Immature natural killer cell (primary cell): ENCODE results near the gene GDNF. TPM values are rescaled to one million over a fixed set of nuclear protein-coding genes. Genes with fewer than 3 reads are reported as not detected.
"Not testable (repeated sequence)": the region's sequence is repeated elsewhere in the genome, so short reads cannot be mapped to it uniquely, and the experiment has no call there.

Experiments used
- DNase-seq, 3 donors: peaks; one replicate each; pipeline ENCODE4 v3.0.0; 2022; ENCODE audit warnings: mixed read lengths in 1 of 3
- H3K27ac Mint-ChIP-seq, 6 donors: one replicate each; pipeline ENCODE4 v1.8.0; 2020; ENCODE audit warnings: mixed read lengths in 6 of 6, mild to moderate bottlenecking in 5 of 6, inconsistent platforms in 4 of 6, moderate library complexity in 3 of 6
- H3K27me3 Mint-ChIP-seq, 3 donors: one replicate each; pipeline ENCODE4 v1.8.0; 2020 to 2021; ENCODE audit warnings: low read depth in 3 of 3, mild to moderate bottlenecking in 3 of 3, mixed read lengths in 3 of 3, moderate library complexity in 3 of 3, inconsistent platforms in 1 of 3
- H3K36me3 Mint-ChIP-seq, 3 donors: one replicate each; pipeline ENCODE4 v1.8.0; 2020; ENCODE audit warnings: mixed read lengths in 3 of 3, inconsistent platforms in 2 of 3, mild to moderate bottlenecking in 2 of 3
- H3K4me1 Mint-ChIP-seq, 2 donors: one replicate each; pipeline ENCODE4 v1.8.0; 2020; ENCODE audit warnings: inconsistent platforms in 2 of 2, mild to moderate bottlenecking in 2 of 2, mixed read lengths in 2 of 2, moderate library complexity in 1 of 2
- H3K4me3 Mint-ChIP-seq, 5 donors: one replicate each; pipeline ENCODE4 v1.8.0; 2020; ENCODE audit warnings: mild to moderate bottlenecking in 5 of 5, mixed read lengths in 5 of 5, inconsistent platforms in 3 of 5, moderate library complexity in 3 of 5
- H3K9me3 Mint-ChIP-seq, 6 donors: one replicate each; pipeline ENCODE4 v1.8.0; 2020; ENCODE audit warnings: mild to moderate bottlenecking in 6 of 6, mixed read lengths in 6 of 6, inconsistent platforms in 4 of 6, moderate library complexity in 3 of 6
- polyA plus RNA-seq, 3 donors: library from polyadenylated mRNA; unstranded; fragments of 300-500 nt; fragmentation: Illumina TruSeq; gene quantifications; one replicate each; pipeline ENCODE4 v1.2.3, GENCODE V29; 2021

GDNF gene
- polyA plus RNA-seq, 3 donors from 2014 or later, result not detected

DNA sequence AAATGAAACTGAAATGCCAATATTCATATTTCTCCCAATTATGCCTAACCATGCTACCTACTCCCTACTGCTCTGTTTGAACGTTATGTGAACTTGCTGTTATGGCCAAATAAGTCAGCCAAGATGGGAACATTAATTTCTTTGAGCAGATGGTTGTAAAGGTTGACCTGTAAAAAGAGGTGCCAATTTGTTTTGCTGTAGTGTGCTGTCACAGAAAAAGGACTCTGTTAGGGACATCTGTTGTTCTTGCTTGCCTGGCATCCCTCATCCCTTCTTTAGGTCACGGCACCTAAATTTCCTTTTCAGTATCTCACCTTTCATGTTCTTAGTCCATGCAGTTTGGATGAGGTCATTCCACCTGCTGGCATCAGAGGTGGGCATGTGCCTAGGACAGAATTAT lies 35.4 kb downstream of the GDNF start:
- Mint-ChIP-seq H3K36me3 (no peaks in the 10 kb centered on the region), H3K4me3 (no peak overlapping the region), H3K9me3 (peaks cover 0 to 5% (median 0%) of the 10 kb centered on the region in 6 donors), H3K27me3 (peaks cover 1 to 4% (median 3%) of the 10 kb centered on the region in 3 donors), H3K27ac (no peak overlapping the region), H3K4me1 (no peaks in the 10 kb centered on the region)
- DNase-seq, result no peak

DNA sequence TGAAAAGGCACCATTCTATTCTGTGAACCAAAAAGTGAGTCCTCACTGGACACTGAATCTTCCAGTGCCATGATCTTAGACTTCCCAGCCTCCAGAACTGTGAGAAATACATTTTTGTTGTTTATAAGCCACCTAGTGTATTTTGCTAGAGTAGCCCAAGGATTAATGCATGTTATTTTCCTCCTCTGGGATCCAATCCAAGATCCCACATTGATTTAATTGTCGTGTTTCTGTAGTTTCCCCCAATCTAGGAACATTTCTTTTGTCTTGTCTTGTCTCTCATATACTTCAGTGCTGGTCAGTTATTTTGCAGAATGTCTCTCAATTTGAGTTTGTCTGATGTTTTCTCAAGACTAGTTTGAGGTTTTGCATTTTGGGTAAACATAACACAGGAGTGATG lies 36.4 kb downstream of the GDNF start:
- H3K4me3 Mint-ChIP-seq, result no peak overlapping the region
- H3K9me3 Mint-ChIP-seq, result peaks cover 0 to 5% (median 0%) of the 10 kb centered on the region in 6 donors
- no peak for DNase-seq
- no peak overlapping the region for H3K27ac Mint-ChIP-seq
- H3K4me1 Mint-ChIP-seq, result no peaks in the 10 kb centered on the region
- peaks cover 1 to 7% (median 5%) of the 10 kb centered on the region in 3 donors for H3K27me3 Mint-ChIP-seq
- no peaks in the 10 kb centered on the region for H3K36me3 Mint-ChIP-seq

DNA sequence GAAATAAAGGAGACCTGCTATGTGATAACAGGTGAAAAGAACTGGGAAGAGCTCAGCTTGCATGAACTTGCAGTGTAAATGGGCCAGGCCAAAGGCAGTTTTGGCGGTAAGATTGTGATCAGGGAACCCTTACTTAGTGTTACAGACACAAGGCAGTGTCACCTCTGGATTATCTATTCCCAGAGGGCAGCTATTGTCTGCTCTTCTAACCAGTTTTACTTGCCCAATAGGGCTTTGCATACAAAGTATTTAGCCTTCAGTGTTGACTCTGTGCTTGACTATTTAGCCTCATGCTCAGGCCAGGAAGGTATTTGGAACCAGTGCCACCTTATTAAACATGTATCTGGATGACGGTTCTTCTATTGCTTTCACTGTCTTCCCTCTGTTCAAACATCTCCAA lies 38.3 kb downstream of the GDNF start:
- Mint-ChIP-seq H3K4me3 (no peak overlapping the region), H3K36me3 (no peaks in the 10 kb centered on the region)

DNA sequence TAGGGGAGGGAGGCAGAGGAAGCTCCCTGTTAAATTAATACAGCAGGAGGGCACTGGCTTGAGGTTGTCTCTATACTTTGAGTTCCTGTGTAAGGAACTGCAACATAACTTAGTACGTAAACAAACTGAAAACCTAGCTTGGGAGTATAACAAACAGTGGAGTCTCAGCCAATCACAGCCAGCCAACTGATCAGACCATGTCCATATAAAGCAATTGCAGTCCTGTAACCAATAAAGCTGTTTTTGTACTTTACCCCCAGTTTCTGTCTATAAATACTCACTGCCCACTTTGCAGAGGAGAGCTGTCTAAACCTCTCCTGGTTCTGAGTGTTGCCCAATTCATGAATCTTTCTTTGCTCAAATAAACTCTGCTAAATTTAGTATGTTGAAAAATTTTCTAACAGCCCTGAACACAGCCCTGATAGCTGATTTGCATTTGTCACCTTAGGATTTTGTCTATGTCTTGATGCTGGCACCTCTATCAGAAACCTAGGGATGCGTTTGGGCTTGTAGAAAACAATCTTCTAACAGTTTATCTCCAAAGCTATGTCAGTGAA lies 39.9 kb downstream of the GDNF start:
- Mint-ChIP-seq H3K27ac (no peak overlapping the region), H3K27me3 (peaks cover 1 to 8% (median 7%) of the 10 kb centered on the region in 3 donors)

More for the DNA sequence above, 38.3 kb downstream of the GDNF start:
- Mint-ChIP-seq H3K27me3 (peaks cover 1 to 7% (median 5%) of the 10 kb centered on the region in 3 donors), H3K27ac (no peak overlapping the region), H3K9me3 (peaks cover 0 to 14% (median 0%) of the 10 kb centered on the region in 6 donors), H3K4me1 (no peaks in the 10 kb centered on the region)
- DNase-seq, result no peak

DNA sequence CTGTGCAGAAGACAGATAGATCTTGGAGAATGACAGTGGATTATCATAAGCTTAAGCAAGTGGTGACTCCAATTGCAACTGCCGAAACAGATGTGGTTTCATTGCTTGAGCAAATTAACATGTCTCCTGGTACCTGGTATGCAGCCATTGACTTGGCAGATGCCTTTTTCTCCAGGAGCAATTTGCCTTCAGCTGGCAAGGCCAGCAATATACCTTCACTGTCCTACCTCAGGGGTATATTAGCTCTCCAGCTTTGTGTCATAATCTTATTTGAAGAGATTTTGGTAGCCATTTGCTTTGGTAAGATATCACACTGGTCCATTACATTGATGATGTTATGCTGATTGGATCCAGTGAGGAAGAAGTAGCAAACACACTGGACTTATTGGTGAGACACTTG lies 43.4 kb downstream of the GDNF start:
- not testable (repeated sequence) for H3K27me3 Mint-ChIP-seq, H3K27ac Mint-ChIP-seq, H3K4me3 Mint-ChIP-seq, DNase-seq, H3K36me3 Mint-ChIP-seq, H3K4me1 Mint-ChIP-seq
- H3K9me3 Mint-ChIP-seq, result peaks cover 9 to 24% (median 13%) of the 10 kb centered on the region in 6 donors

More for the DNA sequence above, 39.9 kb downstream of the GDNF start:
- no peaks in the 10 kb centered on the region for H3K36me3 Mint-ChIP-seq
- H3K4me1 Mint-ChIP-seq, result no peaks in the 10 kb centered on the region
- peaks cover 0 to 19% (median 6%) of the 10 kb centered on the region in 6 donors for H3K9me3 Mint-ChIP-seq
- no peak for DNase-seq
- no peak overlapping the region for H3K4me3 Mint-ChIP-seq

DNA sequence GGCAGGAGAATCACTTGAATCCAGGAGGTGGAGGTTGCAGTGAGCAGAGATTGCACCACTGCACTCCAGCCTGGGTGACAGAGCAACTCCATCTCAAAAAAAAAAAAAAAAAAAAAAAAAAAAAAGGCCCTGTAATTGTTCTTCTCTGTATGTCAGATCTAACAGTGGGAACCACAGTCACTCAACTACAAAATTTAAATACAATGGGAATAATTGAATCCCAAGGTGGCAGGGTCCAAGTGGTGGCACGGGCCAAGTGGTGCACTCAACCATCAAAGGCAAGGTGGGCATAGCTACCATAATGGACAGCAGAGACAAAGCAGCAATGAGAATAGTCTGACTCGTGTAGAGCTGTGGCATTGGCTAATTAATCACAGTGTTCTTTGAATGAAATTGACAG lies 44.5 kb downstream of the GDNF start:
- H3K9me3 Mint-ChIP-seq, result peaks cover 9 to 24% (median 13%) of the 10 kb centered on the region in 6 donors
- not testable (repeated sequence) for H3K27me3 Mint-ChIP-seq, H3K36me3 Mint-ChIP-seq, H3K4me3 Mint-ChIP-seq, DNase-seq, H3K27ac Mint-ChIP-seq, H3K4me1 Mint-ChIP-seq

DNA sequence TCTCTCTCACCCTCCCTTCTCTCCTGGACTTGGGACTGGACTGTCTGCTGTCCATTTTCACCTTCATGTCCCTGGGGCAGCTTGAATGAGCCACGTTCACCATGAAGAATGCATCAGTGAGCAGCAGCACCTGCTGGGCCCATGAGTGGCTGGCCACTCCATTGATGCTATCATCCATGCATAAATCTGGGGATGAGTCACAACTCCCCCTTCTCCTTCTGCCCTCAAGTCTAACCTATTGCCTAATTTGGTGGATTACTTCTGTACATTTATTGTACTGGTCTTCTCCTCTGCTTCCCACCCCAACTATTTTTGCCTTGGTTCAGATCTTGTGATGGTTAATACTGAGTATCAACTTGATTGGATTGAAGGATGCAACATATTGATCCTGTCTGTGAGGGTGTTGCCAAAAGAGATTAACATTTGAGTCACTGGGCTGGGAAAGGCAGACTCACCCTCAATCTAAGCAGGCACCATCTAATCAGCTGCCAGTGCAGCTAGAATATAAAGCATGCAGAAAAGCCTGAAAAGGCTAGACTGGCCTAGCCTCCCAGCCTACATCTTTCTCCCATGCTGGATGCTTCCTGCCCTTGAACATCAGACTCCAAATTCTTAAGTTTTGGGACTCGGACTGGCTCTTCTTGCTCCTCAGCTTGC lies 46.7 kb downstream of the GDNF start:
- no peak overlapping the region for H3K4me3 Mint-ChIP-seq
- H3K27ac Mint-ChIP-seq, result no peak overlapping the region
- no peaks in the 10 kb centered on the region for H3K36me3 Mint-ChIP-seq
- no peak for DNase-seq
- no peaks in the 10 kb centered on the region for H3K4me1 Mint-ChIP-seq
- peaks cover 3 to 11% (median 4%) of the 10 kb centered on the region in 3 donors for H3K27me3 Mint-ChIP-seq
- peaks cover 9 to 22% (median 13%) of the 10 kb centered on the region in 6 donors for H3K9me3 Mint-ChIP-seq

DNA sequence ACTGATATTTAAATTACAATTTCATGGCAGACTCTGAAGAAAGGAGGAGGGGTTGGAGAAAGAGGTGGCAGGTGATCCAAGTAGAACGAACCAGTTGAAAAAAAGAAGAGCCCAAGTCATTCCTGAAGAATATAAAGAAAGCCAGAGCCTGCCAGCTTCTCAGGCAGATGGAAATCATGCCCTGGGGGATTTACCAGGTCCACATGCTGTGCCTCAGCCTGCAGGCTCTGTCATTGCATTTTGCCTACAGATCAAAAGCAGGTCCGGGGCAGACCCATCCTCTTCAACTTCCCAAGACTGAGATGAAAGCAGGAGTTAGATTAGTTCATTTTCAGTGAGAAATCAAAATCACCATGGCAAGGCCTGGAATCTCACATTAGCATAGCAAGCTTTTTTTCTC lies 48.5 kb downstream of the GDNF start:
- no peak overlapping the region for H3K27ac Mint-ChIP-seq
- no peak for DNase-seq
- H3K4me1 Mint-ChIP-seq, result no peaks in the 10 kb centered on the region
- H3K4me3 Mint-ChIP-seq, result no peak overlapping the region
- H3K27me3 Mint-ChIP-seq, result peaks cover 4 to 15% (median 6%) of the 10 kb centered on the region in 3 donors
- H3K9me3 Mint-ChIP-seq, result peaks cover 9 to 22% (median 13%) of the 10 kb centered on the region in 6 donors
- no peaks in the 10 kb centered on the region for H3K36me3 Mint-ChIP-seq

DNA sequence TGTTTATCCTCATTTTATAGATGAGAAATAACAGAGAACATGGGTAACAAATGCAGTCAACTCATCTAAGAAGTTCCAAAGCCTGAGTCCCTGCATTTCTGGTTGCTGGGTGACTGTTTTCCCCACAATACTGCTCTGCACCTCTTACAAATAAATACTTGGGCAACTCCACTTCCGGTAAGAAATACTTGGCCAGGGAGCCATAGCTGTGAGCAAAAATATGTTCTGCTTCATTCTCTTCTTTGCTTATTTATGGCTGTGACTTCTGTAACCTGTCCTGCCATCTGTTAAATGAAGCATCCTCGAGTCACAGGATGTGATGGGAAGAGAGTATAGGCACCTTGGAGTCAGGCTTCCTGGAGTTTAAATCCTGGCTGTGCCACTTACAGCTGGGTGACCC lies 49.9 kb downstream of the GDNF start:
- H3K36me3 Mint-ChIP-seq, result no peaks in the 10 kb centered on the region
- H3K9me3 Mint-ChIP-seq, result peaks cover 5 to 16% (median 10%) of the 10 kb centered on the region in 6 donors
- H3K4me3 Mint-ChIP-seq, result no peak overlapping the region
- DNase-seq, result no peak
- H3K27me3 Mint-ChIP-seq, result peaks cover 4 to 13% (median 7%) of the 10 kb centered on the region in 3 donors
- no peaks in the 10 kb centered on the region for H3K4me1 Mint-ChIP-seq
- no peak overlapping the region for H3K27ac Mint-ChIP-seq

DNA sequence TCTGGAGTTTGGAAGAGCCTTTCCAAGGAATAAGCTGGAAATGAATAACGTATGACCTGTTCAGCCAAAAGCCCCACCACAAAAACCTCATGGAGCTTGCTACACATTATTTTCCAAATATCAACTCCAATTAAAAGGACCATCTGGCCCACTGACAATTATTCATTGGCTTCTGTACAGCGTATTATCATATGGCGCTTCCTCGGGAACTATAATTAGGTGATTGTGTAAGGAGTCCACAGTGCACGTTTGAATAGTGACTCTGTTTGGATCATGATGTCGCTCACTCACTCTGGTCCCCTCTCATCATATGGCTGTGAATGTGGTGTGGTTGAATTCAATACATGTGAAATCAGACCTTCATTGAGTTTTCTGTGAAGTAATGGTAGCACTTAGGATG lies 52.1 kb downstream of the GDNF start:
- no peak overlapping the region for H3K27ac Mint-ChIP-seq
- DNase-seq, result no peak
- H3K4me3 Mint-ChIP-seq, result no peak overlapping the region
- no peaks in the 10 kb centered on the region for H3K4me1 Mint-ChIP-seq
- peaks cover 4 to 10% (median 7%) of the 10 kb centered on the region in 3 donors for H3K27me3 Mint-ChIP-seq
- no peaks in the 10 kb centered on the region for H3K36me3 Mint-ChIP-seq
- H3K9me3 Mint-ChIP-seq, result peaks cover 0 to 6% (median 3%) of the 10 kb centered on the region in 6 donors

DNA sequence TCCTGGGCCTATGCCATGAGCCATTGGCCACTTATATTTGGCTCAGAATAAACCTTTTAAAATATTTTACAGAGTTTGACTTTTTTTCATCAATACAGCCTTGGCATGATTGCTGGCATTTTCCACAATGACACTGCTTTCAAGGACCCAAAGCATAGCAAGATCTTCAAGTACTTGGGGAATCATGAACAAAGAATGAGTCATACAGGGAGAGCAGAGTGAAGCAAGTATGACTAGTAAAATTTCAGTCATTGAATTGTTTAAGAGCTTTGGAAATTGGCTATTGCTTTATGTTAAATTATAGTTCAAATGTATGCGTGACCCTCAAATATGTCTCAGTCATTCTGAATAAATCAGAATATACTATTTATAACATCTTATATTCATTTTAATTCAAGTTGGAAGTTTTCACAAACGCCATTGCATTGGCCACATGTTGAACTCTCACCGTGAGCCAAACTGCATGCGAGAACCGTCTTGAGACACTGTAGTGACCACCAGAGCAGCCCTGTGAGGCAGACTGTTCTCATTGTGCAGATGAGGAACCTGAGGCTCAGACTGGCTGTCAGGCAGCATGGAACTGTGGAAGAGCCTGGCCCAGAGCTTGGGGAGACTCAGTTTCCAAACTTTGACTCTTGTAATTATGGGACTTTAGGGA lies 52.9 kb downstream of the GDNF start:
- Mint-ChIP-seq H3K27ac (no peak overlapping the region), H3K9me3 (peaks cover 0 to 6% (median 2%) of the 10 kb centered on the region in 6 donors), H3K4me3 (no peak overlapping the region), H3K4me1 (no peaks in the 10 kb centered on the region), H3K36me3 (no peaks in the 10 kb centered on the region), H3K27me3 (peaks cover 4 to 10% (median 7%) of the 10 kb centered on the region in 3 donors)
- no peak for DNase-seq

DNA sequence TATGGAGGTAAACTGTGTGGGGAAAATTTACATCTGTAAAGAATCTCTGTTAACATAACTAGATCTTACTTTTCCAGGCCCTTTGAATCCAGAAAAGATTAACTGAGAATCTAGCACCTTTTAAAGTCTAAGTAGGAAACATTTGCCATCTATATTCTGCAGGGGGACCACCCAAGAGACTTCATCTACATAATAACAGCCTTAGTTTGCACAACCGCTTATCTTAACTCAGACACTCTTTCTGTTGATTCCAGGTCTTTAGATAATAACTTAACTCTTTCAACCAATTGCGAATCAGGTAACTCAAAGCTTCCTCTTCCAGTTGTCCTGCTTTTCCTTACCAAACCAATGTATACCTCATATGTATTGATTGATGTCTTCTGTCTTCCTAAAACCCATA lies 53.4 kb downstream of the GDNF start:
- H3K36me3 Mint-ChIP-seq, result no peaks in the 10 kb centered on the region
- no peaks in the 10 kb centered on the region for H3K4me1 Mint-ChIP-seq

DNA sequence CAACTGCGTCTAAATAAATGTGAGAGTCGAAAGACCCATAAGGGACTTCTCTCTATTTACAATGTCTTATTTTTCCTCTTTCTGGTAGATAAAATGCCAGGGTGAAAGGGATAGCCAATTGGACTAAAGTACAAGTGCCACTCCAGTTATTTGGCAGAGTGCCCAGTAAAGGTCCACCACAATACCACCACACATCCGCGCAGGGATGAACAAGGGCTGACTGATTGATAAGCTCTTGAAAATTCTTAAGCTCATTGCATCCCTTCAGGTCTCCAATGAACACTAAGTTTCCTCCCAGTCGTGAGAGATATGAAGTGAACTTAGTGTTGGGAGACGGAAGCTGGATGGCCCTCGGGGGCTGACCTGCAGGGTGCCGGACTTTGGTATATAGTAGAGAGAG lies 58.4 kb downstream of the GDNF start:
- not testable (repeated sequence) for H3K4me3 Mint-ChIP-seq, H3K4me1 Mint-ChIP-seq, DNase-seq, H3K9me3 Mint-ChIP-seq, H3K36me3 Mint-ChIP-seq, H3K27ac Mint-ChIP-seq, H3K27me3 Mint-ChIP-seq

More for the DNA sequence above, 53.4 kb downstream of the GDNF start:
- Mint-ChIP-seq H3K27me3 (peaks cover 4 to 10% (median 7%) of the 10 kb centered on the region in 3 donors), H3K27ac (no peak overlapping the region), H3K9me3 (peaks cover 0 to 6% (median 0%) of the 10 kb centered on the region in 6 donors), H3K4me3 (no peak overlapping the region)
- DNase-seq, result no peak

DNA sequence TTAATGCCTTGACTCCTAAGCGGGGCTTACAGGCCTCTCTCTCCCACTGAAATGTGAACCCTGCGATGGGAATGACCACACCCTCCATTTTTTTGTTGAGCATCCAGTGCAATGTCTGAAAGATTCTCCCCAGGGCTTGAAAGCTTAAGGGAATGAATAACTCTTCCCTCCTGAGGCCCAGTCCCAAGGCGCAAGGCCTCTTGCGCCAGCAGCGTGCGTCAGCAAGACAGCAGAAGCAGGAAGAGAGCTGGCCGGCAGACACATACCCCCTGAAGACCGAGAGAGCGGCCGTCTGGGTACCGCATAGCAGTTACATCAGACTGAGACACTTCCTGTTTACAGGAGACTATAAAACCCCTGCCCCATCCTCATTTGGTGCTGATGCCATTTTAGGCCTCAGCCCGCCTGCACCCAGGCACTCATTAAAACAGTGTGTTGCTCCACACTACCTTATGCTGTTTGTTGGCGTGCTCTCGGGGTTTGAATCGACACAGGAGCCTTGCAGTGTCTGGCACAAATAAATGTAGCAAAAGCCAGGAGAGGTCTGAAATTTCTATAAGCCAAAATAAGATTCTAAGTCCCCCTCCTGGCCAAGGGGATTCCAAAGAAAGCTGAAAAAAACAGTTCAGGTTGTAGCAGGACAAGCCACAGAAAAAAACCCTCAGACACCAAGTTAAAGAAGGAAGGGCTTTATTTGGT lies 62.3 kb downstream of the GDNF start:
- no peaks in the 10 kb centered on the region for H3K4me1 Mint-ChIP-seq
- H3K4me3 Mint-ChIP-seq, result no peak overlapping the region
- no peak for DNase-seq
- H3K27ac Mint-ChIP-seq, result no peak overlapping the region
- H3K9me3 Mint-ChIP-seq, result peaks cover 8 to 22% (median 14%) of the 10 kb centered on the region in 6 donors
- H3K36me3 Mint-ChIP-seq, result peaks cover 0 to 4% (median 4%) of the 10 kb centered on the region in 3 donors
- peaks cover 1 to 8% (median 2%) of the 10 kb centered on the region in 3 donors for H3K27me3 Mint-ChIP-seq
